HPDE6-E6E7 (cell line): ENCODE measurements around the gene ARMS2.
A peak's percentile ranks its signal among the peaks of the same experiment; 100 is the strongest.

ENCODE experiments used
- DNase-seq: peaks from one replicate; pipeline ENCODE4 v3.0.0; 2011; ENCODE audit warnings: missing footprints; ENCODE audit errors: extremely low spot score

The ARMS2 gene

DNA sequence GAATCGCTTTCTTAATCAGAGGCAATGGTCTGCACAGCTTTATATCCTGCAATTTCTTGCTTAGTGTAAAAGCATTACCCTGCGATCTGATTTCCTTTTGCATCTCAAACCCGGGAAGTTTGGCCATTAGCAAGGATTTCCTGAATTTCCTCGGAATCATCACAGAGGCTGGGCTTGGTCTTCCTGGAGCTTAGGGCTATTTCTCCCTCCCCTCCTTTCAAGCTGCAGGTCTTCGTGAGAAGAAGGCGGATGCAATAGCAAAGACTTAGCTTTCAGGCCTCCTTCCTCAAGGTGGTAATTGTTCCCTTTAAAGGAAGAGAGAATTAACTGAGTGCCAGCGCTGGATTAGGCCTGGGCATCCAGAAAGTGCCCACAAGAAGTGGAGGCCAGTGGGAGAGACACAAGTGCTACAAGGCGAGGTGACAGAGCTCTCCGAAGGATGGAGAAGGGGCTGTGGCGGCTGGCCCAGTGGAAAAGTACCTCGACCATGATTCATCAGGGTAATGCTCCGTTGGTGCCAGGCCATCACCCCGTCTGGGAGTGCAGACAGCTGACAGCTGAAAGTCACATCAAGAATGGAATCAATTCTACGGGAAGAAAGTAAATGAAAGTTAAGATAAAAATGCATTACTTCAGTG is 4.0 kb upstream of the ARMS2 start:
- DNase-seq, result no peak

- no peak for DNase-seq
These were observed 382 bp upstream of the ARMS2 start for GRCh38 chr10:122454071-122454470.

GRCh38 chr10:122455376-122456079 is 1.1 kb downstream of the ARMS2 start:
- no peak for DNase-seq

DNA sequence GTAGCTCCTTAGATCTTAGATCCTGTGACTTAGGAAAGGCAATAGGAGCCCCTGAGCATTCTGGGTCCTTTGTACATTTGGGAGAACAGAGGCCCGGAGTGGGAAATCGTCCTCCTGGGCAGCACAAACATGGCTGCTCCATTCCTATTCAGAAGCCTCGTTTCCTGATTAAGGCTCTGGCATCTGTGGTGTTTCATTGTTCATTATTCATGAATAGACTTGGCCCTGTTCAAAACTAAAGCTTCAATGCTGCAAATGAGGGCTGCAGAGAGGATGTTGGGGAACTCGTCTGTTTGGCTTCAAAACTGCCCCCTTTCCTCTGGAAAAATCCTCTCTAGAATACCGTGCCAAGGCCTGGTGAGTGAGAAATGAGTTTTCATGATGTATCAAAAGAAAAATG is 3.5 kb downstream of the ARMS2 start:
- DNase-seq, result no peak

DNA sequence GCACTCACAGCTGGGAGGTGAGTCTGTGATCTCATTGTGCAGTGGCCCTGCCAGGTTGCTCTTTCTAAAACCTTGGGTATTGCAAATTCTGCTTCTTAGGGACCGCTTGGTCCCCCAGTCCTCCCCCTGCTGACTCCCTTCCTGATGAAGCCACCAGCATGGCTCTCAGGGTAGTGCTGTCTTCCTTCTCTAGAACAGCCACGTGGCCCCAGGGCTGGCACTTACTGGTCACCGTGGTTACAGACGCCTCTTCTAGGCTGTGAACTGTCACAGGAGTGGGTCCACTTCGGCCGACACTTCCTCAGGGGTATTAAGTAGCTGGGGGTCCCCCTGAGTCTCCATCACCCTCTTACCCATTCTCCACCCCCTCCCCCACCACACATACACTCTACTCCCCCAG is 4.2 kb downstream of the ARMS2 start:
- no peak for DNase-seq

GRCh38 chr10:122459561-122460273 is 5.3 kb downstream of the ARMS2 start:
- DNase-seq, result no peak

GRCh38 chr10:122460891-122461293 is 6.4 kb downstream of the ARMS2 start:
- no peak for DNase-seq

- peak; percentile 51 for DNase-seq
These were observed 6.9 kb downstream of the ARMS2 start, which contains the start of gene HTRA1 for GRCh38 chr10:122461367-122461728. HTRA1 (plus strand) TSS chr10:122461553; CDS start chr10:122461653, 100 bp downstream.

GRCh38 chr10:122461729-122462532 is 7.5 kb downstream of the ARMS2 start:
- no peak for DNase-seq

DNA sequence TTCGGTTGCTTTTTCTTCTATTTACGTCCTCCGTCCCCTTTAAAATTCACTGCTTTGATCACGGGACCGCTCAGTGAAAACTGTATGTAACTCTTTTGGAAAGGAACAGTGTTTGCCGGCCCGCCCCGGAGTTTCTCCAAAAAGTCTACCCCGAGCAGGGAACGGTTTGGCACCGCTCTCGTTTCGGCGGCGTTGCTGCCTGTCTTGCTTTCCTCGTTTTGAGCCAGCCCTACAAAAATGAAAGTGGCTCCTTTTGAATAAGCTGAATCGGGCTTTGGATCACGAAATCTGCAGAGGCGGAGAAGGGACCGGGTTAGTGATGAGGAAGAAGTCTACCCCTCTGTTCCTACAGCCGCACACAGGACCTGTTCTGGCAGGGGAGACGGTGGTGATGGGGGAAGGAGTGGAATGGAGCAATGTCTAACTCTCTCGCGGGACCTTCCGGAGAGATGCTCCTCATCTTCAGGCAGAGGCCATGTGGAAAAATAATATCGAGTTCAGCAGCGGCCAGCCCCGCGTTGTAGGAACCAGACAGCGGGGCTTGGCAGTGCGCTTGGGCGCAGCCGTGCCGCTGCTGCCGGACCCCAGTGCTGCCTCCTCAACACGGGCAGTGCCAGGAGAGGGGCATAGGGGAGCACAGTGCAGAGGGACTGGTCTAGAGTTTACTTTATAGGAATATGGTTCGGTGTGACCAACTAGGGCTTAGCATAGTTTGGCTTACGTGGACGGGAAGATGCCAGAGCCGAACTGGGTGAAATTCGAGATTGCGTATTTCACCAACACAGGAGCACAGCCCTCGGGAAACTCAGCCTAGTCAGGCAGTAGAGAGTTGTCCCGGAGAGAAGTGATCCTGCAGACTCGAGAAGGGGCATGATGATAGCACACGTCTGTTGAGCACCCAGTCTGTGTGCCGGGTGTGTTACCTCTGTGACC is 8.3 kb downstream of the ARMS2 start:
- no peak for DNase-seq

- no peak for DNase-seq
These were observed 9.2 kb downstream of the ARMS2 start for GRCh38 chr10:122463466-122464249.

DNA sequence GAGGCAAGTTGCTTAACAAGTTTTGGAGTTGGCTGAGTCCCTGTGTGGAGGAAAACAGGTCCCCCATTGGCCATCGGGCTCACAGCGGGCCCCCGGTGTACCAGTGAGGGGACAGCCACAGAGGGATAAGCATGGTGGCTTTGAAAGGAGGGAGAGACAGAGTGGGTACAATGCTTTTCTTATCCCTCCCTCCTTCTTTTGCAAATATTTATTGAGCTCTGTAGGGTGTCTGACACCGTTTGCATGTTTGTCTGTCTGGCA is 9.7 kb downstream of the ARMS2 start:
- DNase-seq, result no peak

DNA sequence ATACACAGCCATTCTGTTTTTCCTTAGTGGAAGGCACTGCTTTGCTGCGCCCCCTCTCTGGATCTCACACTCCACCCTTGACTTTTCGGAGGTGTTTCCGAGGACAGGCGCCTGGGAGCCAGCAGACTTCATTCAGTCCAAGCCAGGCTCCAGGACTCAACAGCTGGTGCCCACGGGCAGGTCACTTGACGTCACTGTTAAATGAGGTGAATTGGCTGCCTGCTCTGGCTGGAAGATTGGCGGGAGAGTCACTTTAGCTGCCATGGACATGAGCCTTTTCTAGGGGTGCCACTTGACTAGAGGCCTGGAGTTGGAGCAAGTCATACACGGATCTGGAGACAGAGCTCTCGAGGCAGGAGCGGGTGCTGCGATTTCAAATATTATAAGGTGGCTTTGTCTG is 10.1 kb downstream of the ARMS2 start:
- no peak for DNase-seq

DNA sequence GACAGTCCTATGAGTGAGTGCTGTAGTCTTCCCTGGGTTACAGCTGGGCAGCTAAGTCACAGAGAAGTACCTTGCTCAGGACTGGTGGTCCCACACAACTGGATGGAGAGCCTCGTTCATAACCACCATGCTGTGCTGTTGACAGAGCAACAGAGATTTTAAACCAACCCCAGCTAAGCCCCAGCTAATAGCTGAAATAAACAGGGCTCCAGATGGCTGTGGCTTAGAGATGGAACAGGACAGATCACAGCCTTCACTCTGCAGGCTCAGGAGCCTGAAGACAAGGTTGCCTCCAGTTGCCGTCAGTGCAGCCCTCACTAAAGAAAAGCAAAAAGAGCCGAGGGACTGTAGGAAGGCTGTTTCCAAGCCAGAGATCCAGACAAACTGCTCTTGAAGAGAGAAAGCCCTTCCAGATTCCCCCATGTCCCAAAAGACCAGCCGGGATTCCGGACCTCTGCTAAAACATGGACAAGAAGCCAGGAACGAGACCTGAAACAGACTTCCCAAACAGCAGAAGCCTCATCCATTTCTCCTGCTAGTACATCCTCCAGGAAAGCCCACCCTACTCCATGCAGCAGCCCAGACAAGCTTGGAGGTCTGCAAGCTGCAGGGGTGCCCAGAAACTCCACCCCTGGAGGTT is 11.1 kb downstream of the ARMS2 start:
- no peak for DNase-seq

- no peak for DNase-seq
These were observed 12.5 kb downstream of the ARMS2 start for GRCh38 chr10:122466951-122467381.

GRCh38 chr10:122467701-122468100 is 13.2 kb downstream of the ARMS2 start:
- DNase-seq, result no peak

GRCh38 chr10:122468307-122468925 is 14.0 kb downstream of the ARMS2 start:
- no peak for DNase-seq

GRCh38 chr10:122468926-122469781 is 14.7 kb downstream of the ARMS2 start:
- DNase-seq, result peak; percentile 78
